IMR-90 (cell line): Measurements from ENCODE around the gene GABBR2. TPM values are rescaled to one million over a fixed set of nuclear protein-coding genes. Genes with fewer than 3 reads are reported as not detected.

Source experiments
- ATAC-seq: fragments of 200-7000 bp; cut with Tn5 transposase; 2 replicates; pipeline ENCODE4 v1.9.1; 2020; ENCODE audit warnings: low read depth, mild to moderate bottlenecking, moderate library complexity
- BruUV-seq: library from RNA; stranded (reverse); fragments of 400-500 nt; replicated peaks from 2 replicates; lab custom pipeline; 2021; lab: Mats Ljungman, UMichigan
- CTCF ChIA-PET: fragments of 300-600 bp; formaldehyde crosslinking; extraction: SDS; loops from one replicate; lab custom pipeline; 2021; ENCODE audit warnings: antibody characterized with exemption; lab: Yijun Ruan, JAX
- POLR2A ChIA-PET: fragments of 300-600 bp; sonication (Branson Sonifier 250); formaldehyde crosslinking; loops from one replicate; lab custom pipeline; 2022; ENCODE audit warnings: antibody characterized with exemption; ENCODE audit not compliant: unreplicated experiment; lab: Charles Lee
- DNase-seq: peaks from one replicate; pipeline ENCODE4 v3.0.0; 2013
- H2AFZ ChIP-seq: replicated peaks from 2 replicates; pipeline ENCODE3; 2013; ENCODE audit warnings: low read length, mild to moderate bottlenecking; ENCODE audit not compliant: poor library complexity
- H2AK5ac ChIP-seq: 2 replicates; pipeline ENCODE4 v1.6.1; 2013; ENCODE audit warnings: low read depth, low read length, inconsistent platforms
- H2AK9ac ChIP-seq: replicated peaks from 2 replicates; pipeline ENCODE3; 2013; ENCODE audit warnings: mild to moderate bottlenecking, low read depth, low read length, moderate library complexity; ENCODE audit not compliant: poor library complexity
- H2BK120ac ChIP-seq: 2 replicates; pipeline ENCODE4 v1.6.1; 2013; ENCODE audit warnings: low read depth, low read length, inconsistent platforms
- H2BK15ac ChIP-seq: 3 replicates; pipeline ENCODE4 v1.6.1; 2013; ENCODE audit warnings: low read depth, low read length, inconsistent platforms
- H2BK20ac ChIP-seq: 2 replicates; pipeline ENCODE4 v1.6.1; 2013; ENCODE audit warnings: low read depth, mild to moderate bottlenecking, inconsistent platforms, low read length, moderate library complexity
- H2BK5ac ChIP-seq: 2 replicates; pipeline ENCODE4 v1.6.1; 2013; ENCODE audit warnings: mild to moderate bottlenecking, low read depth, low read length, inconsistent platforms; ENCODE audit not compliant: poor library complexity, severe bottlenecking
- H3K14ac ChIP-seq: replicated peaks from 2 replicates; pipeline ENCODE4 v1.6.1; 2013; ENCODE audit warnings: low read depth, low read length, inconsistent platforms
- H3K18ac ChIP-seq: 2 replicates; pipeline ENCODE4 v1.6.1; 2013; ENCODE audit warnings: low read depth, low read length, control low read depth
- H3K23ac ChIP-seq: 2 replicates; pipeline ENCODE4 v1.6.1; 2013; ENCODE audit warnings: low read depth, low read length, inconsistent platforms
- H3K27ac ChIP-seq: 2 replicates; pipeline ENCODE4 v1.5.1; 2013; ENCODE audit warnings: mild to moderate bottlenecking, control low read depth, low read length; ENCODE audit not compliant: insufficient read depth
- H3K27me3 ChIP-seq: 2 replicates; pipeline ENCODE4 v1.6.1; 2013; ENCODE audit warnings: low read length; ENCODE audit not compliant: control insufficient read depth, insufficient read depth
- H3K36me3 ChIP-seq: 2 replicates; pipeline ENCODE4 v1.6.1; 2013; ENCODE audit warnings: low read length, mixed read lengths; ENCODE audit not compliant: control insufficient read depth, insufficient read depth
- H3K4ac ChIP-seq: 2 replicates; pipeline ENCODE4 v1.6.1; 2013; ENCODE audit warnings: low read depth, low read length, inconsistent platforms
- H3K4me1 ChIP-seq: 2 replicates; pipeline ENCODE4 v1.6.1; 2013; ENCODE audit warnings: low read length, mixed read lengths; ENCODE audit not compliant: control insufficient read depth, insufficient read depth
- H3K4me2 ChIP-seq: 2 replicates; pipeline ENCODE4 v1.6.1; 2013; ENCODE audit warnings: low read depth, mild to moderate bottlenecking, control low read depth, low read length, moderate library complexity
- H3K4me3 ChIP-seq: 2 replicates; pipeline ENCODE4 v1.5.1; 2013; ENCODE audit warnings: low read depth, mild to moderate bottlenecking, control low read depth, low read length, moderate library complexity; ENCODE audit not compliant: insufficient read depth
- H3K56ac ChIP-seq: 2 replicates; pipeline ENCODE4 v1.6.1; 2013; ENCODE audit warnings: low read length, inconsistent platforms; ENCODE audit not compliant: insufficient read depth; ENCODE audit errors: extremely low read depth
- H3K79me1 ChIP-seq, 2 experiments: 2 replicates each; pipeline ENCODE4 v1.6.1; 2013; ENCODE audit warnings: low read length in 2 of 2, inconsistent platforms in 1 of 2, low read depth in 1 of 2
- H3K9ac ChIP-seq: 2 replicates; pipeline ENCODE4 v1.6.1; 2013; ENCODE audit warnings: low read depth, low read length, control low read depth
- H3K9me1 ChIP-seq: 2 replicates; pipeline ENCODE4 v1.6.1; 2013; ENCODE audit warnings: low read length, inconsistent platforms; ENCODE audit not compliant: insufficient read depth
- H3K9me3 ChIP-seq: 2 replicates; pipeline ENCODE4 v1.6.1; 2013; ENCODE audit warnings: low read length; ENCODE audit not compliant: control insufficient read depth, insufficient read depth
- H4K20me1 ChIP-seq: 2 replicates; pipeline ENCODE4 v1.6.1; 2013; ENCODE audit warnings: low read length, inconsistent platforms; ENCODE audit not compliant: insufficient read depth
- H4K5ac ChIP-seq: 2 replicates; pipeline ENCODE4 v1.6.1; 2013; ENCODE audit warnings: mild to moderate bottlenecking, low read depth, low read length, control low read depth
- H4K8ac ChIP-seq, 2 experiments: 2 replicates each; pipeline ENCODE4 v1.6.1; 2013; ENCODE audit warnings: low read depth in 2 of 2, low read length in 2 of 2, control low read depth in 1 of 2, inconsistent platforms in 1 of 2
- H4K91ac ChIP-seq: 2 replicates; pipeline ENCODE4 v1.6.1; 2013; ENCODE audit warnings: low read depth, low read length, inconsistent platforms; ENCODE audit not compliant: insufficient read depth
- CEBPB ChIP-seq: IDR thresholded peaks from 2 replicates; pipeline ENCODE4 v1.6.1; 2012; ENCODE audit warnings: low read depth, low read length, improper control_type of control experiment
- NFE2L2 ChIP-seq: fragments of 150-350 bp; IDR thresholded peaks from 2 replicates; pipeline ENCODE4 v1.6.1; 2016; ENCODE audit warnings: low read depth, mild to moderate bottlenecking, low read length
- WGBS, 2 experiments: methylation state at CpG; one replicate each; pipeline versions ENCODE4 v1.1.5 to v1.1.7; 2013; ENCODE audit warnings: missing lambda C conversion rate in 2 of 2; ENCODE audit not compliant: insufficient read length in 1 of 2; ENCODE audit errors: extremely low coverage in 2 of 2; 5-methylcytosine and 5-hydroxymethylcytosine counted together
- dilution Hi-C: fragments of 300-500 bp; cut with HindIII; formaldehyde crosslinking; loops from one replicate; pipeline ENCODE4 v1.14.3; 2018; ENCODE audit warnings: low sequenced_read_pairs; ENCODE audit not compliant: unreplicated experiment
- in situ Hi-C: fragments of 300-500 bp; cut with MboI; formaldehyde crosslinking; loops from 3 replicates; pipeline ENCODE4 v1.14.3; 2019; ENCODE audit warnings: low sequenced_read_pairs, inconsistent platforms, mixed read lengths
- intact Hi-C: fragments of 100-400 bp; cut with micrococcal nuclease; formaldehyde crosslinking; loops from 2 replicates; pipeline ENCODE4 v1.10.0; 2022
- polyA plus RNA-seq, 3 experiments: library from polyadenylated mRNA; depleted of rRNA; stranded (reverse); fragments of >200 nt; gene quantifications; 2 replicates each; pipeline ENCODE4 v1.2.3, GENCODE V29; 2012; ENCODE audit warnings: low replicate concordance in 1 of 3
- total RNA-seq: library from RNA; depleted of rRNA; stranded (reverse); fragments of >200 nt; gene quantifications from 2 replicates; pipeline ENCODE4 v1.2.3, GENCODE V29; 2012

Gene GABBR2
- total and polyA plus RNA-seq, 2 of the 4 experiments (the other 2 are of a cell fraction), result 14.2 to 20.3 TPM

DNA sequence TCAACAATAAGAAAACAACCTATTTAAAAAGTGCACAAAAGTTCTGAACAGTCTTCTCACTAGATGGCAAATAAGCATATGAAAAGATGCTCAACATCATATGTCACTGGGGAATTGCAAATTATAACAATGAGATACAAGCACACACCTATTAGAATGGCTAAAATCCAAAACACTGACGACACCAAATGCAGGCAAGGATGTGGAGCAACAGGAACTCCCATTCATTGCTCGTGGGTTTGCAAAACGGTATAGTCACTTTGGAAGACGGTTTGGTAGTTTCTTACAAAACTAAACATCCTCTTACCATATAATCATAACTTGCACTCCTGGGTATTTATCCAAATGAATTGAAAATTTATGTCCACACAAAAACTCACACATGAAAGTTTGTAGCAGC, 352.4 kb downstream of the GABBR2 start:
- dilution Hi-C loops (no loop called here), intact Hi-C loops (no loop called here)

More for the DNA sequence above, 352.4 kb downstream of the GABBR2 start:
- no peak for ATAC-seq
- WGBS, 2 experiments, result no CpG with 5 or more reads among the region's 4 CpGs
- in situ Hi-C loops, result no loop called here
- H2AK5ac ChIP-seq, result no peak overlapping the region; the same call in 1 of the 2 replicates
- H3K36me3 ChIP-seq, result peaks cover under 1% of the 10 kb centered on the region
- H3K4me3 ChIP-seq, result no peak overlapping the region
- H4K91ac ChIP-seq, result no peak overlapping the region
- peak; percentile 64 for DNase-seq
- H4K8ac ChIP-seq, result 0 out of 4 replicates have a peak overlapping the region, but pooled peaks of 1 of the 2 experiments have one; percentile 6
- H2BK20ac ChIP-seq, result no peak overlapping the region
- H2AFZ ChIP-seq, result no peak overlapping the region
- H3K79me1 ChIP-seq, result peaks cover 3 to 4% of the 10 kb centered on the region in 2 experiments; a peak in 1 of 4 replicates
- H3K18ac ChIP-seq, result no peak overlapping the region; the same call in 1 of the 2 replicates
- H4K20me1 ChIP-seq, result no peaks in the 10 kb centered on the region
- no peaks in the 10 kb centered on the region for H3K27me3 ChIP-seq
- H2BK5ac ChIP-seq, result peak overlapping the region; percentile 54
- peaks cover 11% of the 10 kb centered on the region for H3K4me1 ChIP-seq
- no peak overlapping the region for H3K23ac ChIP-seq
- peak overlapping the region; percentile 58; the same call in 1 of the 2 replicates for H2BK120ac ChIP-seq
- H2AK9ac ChIP-seq, result no peak overlapping the region
- no peak overlapping the region for H2BK15ac ChIP-seq
- H3K9me3 ChIP-seq, result no peaks in the 10 kb centered on the region; the same call in 1 of the 2 replicates
- POLR2A ChIA-PET, result no interaction called here
- no peak overlapping the region for H3K56ac ChIP-seq
- peaks cover 15% of the 10 kb centered on the region for H3K9me1 ChIP-seq
- TF ChIP-seq NFE2L2 (no peak), CEBPB (peak; percentile 22; the same call in 1 of the 2 replicates)
- H3K27ac ChIP-seq, result no peak overlapping the region
- no peak overlapping the region; the same call in 1 of the 2 replicates for H4K5ac ChIP-seq
- H3K9ac ChIP-seq, result no peak overlapping the region
- CTCF ChIA-PET, result no interaction called here
- no TSS peak for BruUV-seq
- H3K4ac ChIP-seq, result no peak overlapping the region
- H3K14ac ChIP-seq, result no peak overlapping the region
- H3K4me2 ChIP-seq, result no peak overlapping the region
